HL-60 (cell line): ENCODE data around the gene IL17C.

Experiments used
- DNase-seq, 2 experiments: peaks; one replicate each; pipeline ENCODE4 v3.0.0-alpha.2; 2010 to 2020; ENCODE audit warnings: low read depth in 1 of 2, low spot score in 1 of 2
- H3K27ac ChIP-seq: fragments of 250-450 bp; sonication (Bioruptor Pico); replicated peaks from 2 replicates; pipeline ENCODE4 v1.5.1; 2020; ENCODE audit warnings: mild to moderate bottlenecking, moderate library complexity
- H3K27me3 ChIP-seq: fragments of 250-450 bp; sonication (Bioruptor Pico); 2 replicates; pipeline ENCODE4 v1.5.1; 2021; ENCODE audit warnings: mild to moderate bottlenecking, moderate library complexity; ENCODE audit not compliant: insufficient read depth, poor library complexity, severe bottlenecking
- H3K4me3 ChIP-seq: replicated peaks from 2 replicates; pipeline ENCODE4 v1.5.1; 2011; ENCODE audit warnings: mild to moderate bottlenecking, control low read depth, low read length; ENCODE audit not compliant: insufficient read depth
- CTCF ChIP-seq: IDR thresholded peaks from one replicate; pipeline ENCODE4 v1.5.1; 2011; ENCODE audit warnings: low read length, control low read depth, inconsistent platforms; ENCODE audit not compliant: insufficient read depth
- GABPA ChIP-seq: IDR thresholded peaks from 2 replicates; pipeline ENCODE4 v1.6.1; 2012; ENCODE audit warnings: low read depth
- POLR2AphosphoS5 ChIP-seq: IDR thresholded peaks from 2 replicates; pipeline ENCODE4 v1.6.1; 2012; ENCODE audit warnings: low read depth
- REST ChIP-seq: IDR thresholded peaks from 2 replicates; pipeline ENCODE4 v1.6.1; 2012; ENCODE audit warnings: low read depth; ENCODE audit not compliant: insufficient replicate concordance
- SPI1 ChIP-seq: IDR thresholded peaks from 2 replicates; pipeline ENCODE4 v1.6.1; 2012; ENCODE audit warnings: low read depth, mild to moderate bottlenecking, borderline replicate concordance

IL17C gene

GRCh38 chr16:88655053-88655732 is 16.8 kb downstream of the IL17C start:
- no peak overlapping the region for H3K4me3 ChIP-seq
- DNase-seq = no peak

GRCh38 chr16:88655733-88656281 is 17.4 kb downstream of the IL17C start:
- DNase-seq = no peak
- TF ChIP-seq CTCF = no peak
- no peak for TF ChIP-seq REST
- no peak for TF ChIP-seq GABPA
- TF ChIP-seq POLR2AphosphoS5 = no peak
- no peak for TF ChIP-seq SPI1
- Histone ChIP-seq H3K4me3 (no peak overlapping the region), H3K27ac (no peak overlapping the region), H3K27me3 (no peaks in the 10 kb centered on the region)

More at GRCh38 chr16:88655053-88655732, 16.8 kb downstream of the IL17C start:
- H3K27me3 ChIP-seq = no peaks in the 10 kb centered on the region
- no peak for TF ChIP-seq GABPA
- TF ChIP-seq REST = no peak
- no peak for TF ChIP-seq POLR2AphosphoS5
- TF ChIP-seq SPI1 = no peak
- TF ChIP-seq CTCF = no peak
- no peak overlapping the region for H3K27ac ChIP-seq

- no peak for TF ChIP-seq POLR2AphosphoS5
- H3K27ac ChIP-seq = no peak overlapping the region
- no peaks in the 10 kb centered on the region for H3K27me3 ChIP-seq
- no peak for DNase-seq
- H3K4me3 ChIP-seq = no peak overlapping the region
These were observed 18.1 kb downstream of the IL17C start for GRCh38 chr16:88656291-88656980.

- Histone ChIP-seq H3K4me3 (no peak overlapping the region), H3K27ac (no peak overlapping the region), H3K27me3 (no peaks in the 10 kb centered on the region)
- TF ChIP-seq POLR2AphosphoS5 (no peak), CTCF (no peak), GABPA (no peak), SPI1 (no peak), REST (no peak)
- no peak for DNase-seq
These were observed 19.0 kb downstream of the IL17C start for GRCh38 chr16:88657371-88657770.
